Lung (tissue), 12 donors: ENCODE data around the gene PCDHB9. TPM values are rescaled to one million over a fixed set of nuclear protein-coding genes. Genes with fewer than 3 reads are reported as not detected.
"Not testable (repeated sequence)": the region's sequence is repeated elsewhere in the genome, so short reads cannot be mapped to it uniquely, and the experiment has no call there.

Source experiments
- ATAC-seq: fragments of 200-7000 bp; cut with Tn5 transposase; one replicate; pipeline ENCODE4 v1.9.1; 2020; ENCODE audit warnings: moderate number of reproducible peaks; ENCODE audit not compliant: insufficient read depth, low FRiP score
- DNase-seq, 3 donors: peaks; one replicate each; pipeline ENCODE4 v3.0.0-alpha.2; 2013 to 2017
- H3K27ac ChIP-seq, 2 donors: one replicate each; pipeline ENCODE4 v1.5.1; 2013; ENCODE audit warnings: mild to moderate bottlenecking in 2 of 2, moderate library complexity in 2 of 2, control low read depth in 1 of 2, inconsistent platforms in 1 of 2, low read depth in 1 of 2, low read length in 1 of 2
- H3K27me3 ChIP-seq, 3 donors: one replicate each; pipeline ENCODE4 v1.5.1; 2013; ENCODE audit warnings: low read length in 2 of 3; ENCODE audit not compliant: control insufficient read depth in 3 of 3, insufficient read depth in 3 of 3
- H3K36me3 ChIP-seq, 4 donors: one replicate each; pipeline ENCODE4 v1.5.1; 2013; ENCODE audit warnings: low read length in 4 of 4, mild to moderate bottlenecking in 1 of 4, moderate library complexity in 1 of 4; ENCODE audit not compliant: control insufficient read depth in 4 of 4, insufficient read depth in 4 of 4
- H3K4me1 ChIP-seq, 5 donors: one replicate each; pipeline ENCODE4 v1.5.1; 2013; ENCODE audit warnings: low read length in 5 of 5, mild to moderate bottlenecking in 2 of 5, moderate library complexity in 1 of 5; ENCODE audit not compliant: control insufficient read depth in 5 of 5, insufficient read depth in 5 of 5
- H3K4me3 ChIP-seq: one replicate; pipeline ENCODE4 v1.5.1; 2013; ENCODE audit warnings: mild to moderate bottlenecking, control low read depth, moderate library complexity
- H3K9ac ChIP-seq, 2 donors: one replicate each; pipeline ENCODE4 v1.5.1; 2013; ENCODE audit warnings: low read length in 2 of 2, control low read depth in 1 of 2; ENCODE audit not compliant: insufficient read depth in 1 of 2
- H3K9me3 ChIP-seq, 4 donors: one replicate each; pipeline ENCODE4 v1.5.1; 2013; ENCODE audit warnings: low read length in 3 of 4, mild to moderate bottlenecking in 1 of 4, moderate library complexity in 1 of 4; ENCODE audit not compliant: control insufficient read depth in 4 of 4, insufficient read depth in 3 of 4
- CTCF ChIP-seq: IDR thresholded peaks from 2 replicates; pipeline ENCODE4 v1.5.1; 2012; ENCODE audit warnings: mild to moderate bottlenecking; ENCODE audit errors: control extremely low read depth, extremely low read depth
- WGBS, 2 donors: extraction: QIAGEN DNeasy Blood & Tissue Kit; methylation state at CpG; one replicate each; pipeline ENCODE4 v1.1.7; 2013; 5-methylcytosine and 5-hydroxymethylcytosine counted together
- polyA plus RNA-seq, 2 donors: library from polyadenylated mRNA; stranded (reverse); fragments of 200-250 nt; gene quantifications; one replicate each; pipeline ENCODE4 v1.2.1, GENCODE V29; 2013
- total RNA-seq, 2 donors: library from RNA; depleted of rRNA in 1 of 2; stranded (reverse); fragments of >200 nt in 1 of 2; gene quantifications; one replicate each; pipeline ENCODE4 v1.2.1, GENCODE V29; 2014 to 2021
- donor health status: control.
- donor health status: control.
- donor health status: Bipolar disorder and iron deficiency.
- donor health status: healthy.
- donor health status: DM: yes; HTN: yes; CAD: no.

The PCDHB9 gene
- total and polyA plus RNA-seq, 4 donors = 0.37 to 3.1 (median 1.1) TPM

GRCh38 chr5:141223112-141223783, 36.3 kb downstream of the PCDHB9 start, which contains the start of gene PCDHB14:
PCDHB14 (plus strand) TSS chr5:141223343; CDS start chr5:141223506, 163 bp downstream.
- no peaks in the 10 kb centered on the region for H3K4me1 ChIP-seq

DNA sequence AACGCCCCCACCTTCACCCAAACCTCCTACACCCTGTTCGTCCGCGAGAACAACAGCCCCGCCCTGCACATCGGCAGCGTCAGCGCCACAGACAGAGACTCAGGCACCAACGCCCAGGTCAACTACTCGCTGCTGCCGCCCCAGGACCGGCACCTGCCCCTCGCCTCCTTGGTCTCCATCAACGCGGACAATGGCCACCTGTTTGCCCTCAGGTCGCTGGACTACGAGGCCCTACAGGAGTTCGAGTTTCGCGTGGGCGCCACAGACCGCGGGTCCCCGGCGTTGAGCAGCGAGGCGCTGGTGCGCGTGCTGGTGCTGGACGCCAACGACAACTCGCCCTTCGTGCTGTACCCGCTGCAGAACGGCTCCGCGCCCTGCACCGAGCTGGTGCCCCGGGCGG, 37.9 kb downstream of the PCDHB9 start:
- H3K27ac ChIP-seq, H3K27me3 ChIP-seq, H3K36me3 ChIP-seq, ATAC-seq, H3K4me1 ChIP-seq, H3K4me3 ChIP-seq, H3K9ac ChIP-seq, DNase-seq: not testable (repeated sequence)
- 21 to 28% methylated on average over 31 to 34 of the region's 40 CpGs for WGBS, 2 donors
- H3K9me3 ChIP-seq = peaks cover 3 to 22% (median 12%) of the 10 kb centered on the region in 4 donors

More at GRCh38 chr5:141223112-141223783, 36.3 kb downstream of the PCDHB9 start, which contains the start of gene PCDHB14:
- no peak for TF ChIP-seq CTCF
- peaks cover 0 to 4% (median 0%) of the 10 kb centered on the region in 4 donors for H3K36me3 ChIP-seq
- ATAC-seq (no peak), DNase-seq (peak in 2 of 3 donors; percentile 53 to 56)
- H3K27me3 ChIP-seq = no peaks in the 10 kb centered on the region
- H3K9ac ChIP-seq = peak within 1 kb of the TSS in 1 of 2 donors; percentile 53
- H3K27ac ChIP-seq = no peak within 1 kb of the TSS
- H3K4me3 ChIP-seq = no peak within 1 kb of the TSS
- WGBS, 2 donors = 25 to 27% methylated on average over 15 of the region's 15 CpGs
- H3K9me3 ChIP-seq = peaks cover 3 to 31% (median 15%) of the 10 kb centered on the region in 4 donors

GRCh38 chr5:141225421-141225820, 38.5 kb downstream of the PCDHB9 start:
- not testable (repeated sequence) for H3K4me1 ChIP-seq, H3K27ac ChIP-seq, DNase-seq, H3K9ac ChIP-seq, H3K27me3 ChIP-seq, H3K4me3 ChIP-seq, ATAC-seq, H3K36me3 ChIP-seq
- 27 to 35% methylated on average over 16 to 27 of the region's 30 CpGs for WGBS, 2 donors
- peaks cover 3 to 20% (median 11%) of the 10 kb centered on the region in 4 donors for H3K9me3 ChIP-seq

- H3K9ac ChIP-seq = peak overlapping the region in 1 of 2 donors; percentile 63
- H3K27ac ChIP-seq = no peak overlapping the region
- DNase-seq = peak; percentile 24 to 58 (median 55)
- 7 to 8% methylated on average over 15 of the region's 15 CpGs for WGBS, 2 donors
- no peaks in the 10 kb centered on the region for H3K4me1 ChIP-seq
- peaks cover 0 to 4% (median 0%) of the 10 kb centered on the region in 4 donors for H3K36me3 ChIP-seq
- no peaks in the 10 kb centered on the region for H3K27me3 ChIP-seq
- no peak for ATAC-seq
- no peak for TF ChIP-seq CTCF
- no peak overlapping the region for H3K4me3 ChIP-seq
- peaks cover 7 to 37% (median 22%) of the 10 kb centered on the region in 4 donors for H3K9me3 ChIP-seq
Observed at GRCh38 chr5:141234109-141234667, 47.2 kb downstream of the PCDHB9 start.

DNA sequence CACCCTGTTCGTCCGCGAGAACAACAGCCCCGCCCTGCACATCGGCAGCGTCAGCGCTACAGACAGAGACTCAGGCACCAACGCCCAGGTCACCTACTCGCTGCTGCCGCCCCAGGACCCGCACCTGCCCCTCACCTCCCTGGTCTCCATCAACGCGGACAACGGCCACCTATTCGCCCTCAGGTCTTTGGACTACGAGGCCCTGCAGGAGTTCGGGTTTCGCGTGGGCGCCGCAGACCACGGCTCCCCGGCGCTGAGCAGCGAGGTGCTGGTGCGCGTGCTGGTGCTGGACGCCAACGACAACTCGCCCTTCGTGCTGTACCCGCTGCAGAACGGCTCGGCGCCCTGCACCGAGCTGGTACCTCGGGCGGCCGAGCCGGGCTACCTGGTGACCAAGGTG, 49.0 kb downstream of the PCDHB9 start:
- peaks cover 10 to 52% (median 26%) of the 10 kb centered on the region in 4 donors for H3K9me3 ChIP-seq
- not testable (repeated sequence) for ATAC-seq

More for the DNA sequence above, 49.0 kb downstream of the PCDHB9 start:
- not testable (repeated sequence) for H3K4me3 ChIP-seq, H3K9ac ChIP-seq, H3K4me1 ChIP-seq, H3K27me3 ChIP-seq, H3K27ac ChIP-seq, H3K36me3 ChIP-seq, DNase-seq
- 28% methylated on average over 39 to 40 of the region's 40 CpGs for WGBS, 2 donors
